H1 (cell line): ENCODE data around the gene TMEM174. TPM values are rescaled to one million over a fixed set of nuclear protein-coding genes. Genes with fewer than 3 reads are reported as not detected.

Experiments used
- CTCF ChIA-PET: fragments of 300-600 bp; sonication (Branson Sonifier 250); formaldehyde crosslinking; loops from one replicate; lab custom pipeline; 2021; ENCODE audit not compliant: partially characterized antibody; lab: Charles Lee
- POLR2A ChIA-PET: fragments of 300-600 bp; sonication (Branson Sonifier 250); formaldehyde crosslinking; loops from one replicate; lab custom pipeline; 2021; ENCODE audit warnings: inconsistent platforms; ENCODE audit not compliant: partially characterized antibody; lab: Charles Lee
- DNase-seq, 2 experiments: peaks; one replicate each; pipeline versions ENCODE4 v3.0.0 to v3.0.0-alpha.2; 2010 to 2022; ENCODE audit warnings: low spot score in 2 of 2, low read depth in 1 of 2, mixed read lengths in 1 of 2
- FAIRE-seq: peaks from 2 replicates; lab custom pipeline; 2011; peaks lifted over from hg19 to GRCh38; lab: Jason Lieb, UNC
- H2AFZ ChIP-seq: 2 replicates; pipeline ENCODE4 v1.8.1; 2012; ENCODE audit warnings: low read length, inconsistent platforms
- H2AK5ac ChIP-seq: 2 replicates; pipeline ENCODE4 v1.6.1; 2013; ENCODE audit warnings: low read depth, low read length
- H2BK120ac ChIP-seq: replicated peaks from 2 replicates; pipeline ENCODE3; 2013; ENCODE audit warnings: low read depth, low read length, inconsistent platforms
- H2BK12ac ChIP-seq: 2 replicates; pipeline ENCODE4 v1.6.1; 2013; ENCODE audit warnings: low read depth, low read length
- H2BK15ac ChIP-seq: 2 replicates; pipeline ENCODE4 v1.6.1; 2013; ENCODE audit warnings: low read length
- H2BK20ac ChIP-seq: 2 replicates; pipeline ENCODE4 v1.6.1; 2013; ENCODE audit warnings: low read length
- H2BK5ac ChIP-seq: 2 replicates; pipeline ENCODE4 v1.6.1; 2013; ENCODE audit warnings: low read depth, low read length
- H3K14ac ChIP-seq: 2 replicates; pipeline ENCODE4 v1.6.1; 2013; ENCODE audit warnings: inconsistent platforms; ENCODE audit not compliant: insufficient read length
- H3K18ac ChIP-seq: 2 replicates; pipeline ENCODE4 v1.6.1; 2013; ENCODE audit warnings: low read length; ENCODE audit errors: extremely low read depth
- H3K23ac ChIP-seq: 2 replicates; pipeline ENCODE4 v1.6.1; 2013; ENCODE audit warnings: inconsistent platforms; ENCODE audit not compliant: insufficient read length
- H3K23me2 ChIP-seq: 2 replicates; pipeline ENCODE4 v1.6.1; 2013; ENCODE audit warnings: low read depth, low read length
- H3K27ac ChIP-seq: 2 replicates; pipeline ENCODE4 v1.6.1; 2011; ENCODE audit warnings: low read depth, low read length, inconsistent platforms
- H3K27me3 ChIP-seq, 4 experiments: replicated peaks in 1 of 4; 1 replicate in 1 of 4; 2 replicates in 3 of 4; pipeline versions ENCODE4 v1.6.1 to v1.8.1; 2011 to 2013; ENCODE audit warnings: low read length in 3 of 4, mild to moderate bottlenecking in 3 of 4, inconsistent platforms in 2 of 4, mixed read lengths in 2 of 4, moderate library complexity in 1 of 4; ENCODE audit not compliant: control insufficient read depth in 3 of 4, insufficient read depth in 3 of 4; ENCODE audit errors: extremely low read depth in 1 of 4
- H3K36me3 ChIP-seq, 4 experiments: 2 replicates each; pipeline versions ENCODE4 v1.6.1 to v1.8.1; 2011 to 2013; ENCODE audit warnings: mild to moderate bottlenecking in 4 of 4, low read length in 3 of 4, moderate library complexity in 2 of 4, control low read depth in 1 of 4, inconsistent platforms in 1 of 4; ENCODE audit not compliant: insufficient read depth in 4 of 4, control insufficient read depth in 2 of 4
- H3K4ac ChIP-seq: replicated peaks from 2 replicates; pipeline ENCODE3; 2013; ENCODE audit warnings: low read length, low read depth, mixed read lengths, inconsistent platforms; ENCODE audit not compliant: insufficient read length
- H3K4me1 ChIP-seq, 4 experiments: replicated peaks in 1 of 4; 1 replicate in 1 of 4; 2 replicates in 3 of 4; pipeline versions ENCODE4 v1.6.1 to v1.8.1; 2011 to 2013; ENCODE audit warnings: low read length in 3 of 4, inconsistent platforms in 2 of 4, mixed read lengths in 1 of 4; ENCODE audit not compliant: insufficient read depth in 4 of 4, control insufficient read depth in 3 of 4
- H3K4me2 ChIP-seq, 2 experiments: 2 replicates each; pipeline versions ENCODE4 v1.6.1 to v1.8.1; 2011 to 2013; ENCODE audit warnings: low read depth in 2 of 2, low read length in 2 of 2, control low read depth in 1 of 2, inconsistent platforms in 1 of 2, mild to moderate bottlenecking in 1 of 2; ENCODE audit not compliant: insufficient read depth in 1 of 2
- H3K4me3 ChIP-seq, 4 experiments: fragments of 200-600, 300-600 bp in 1 of 4; sonication (generic), shearing (Covaris generic), sonication (Bioruptor Twin) in 1 of 4; 2 replicates each; pipeline versions ENCODE4 v1.5.1 to v1.8.1; 2011 to 2016; ENCODE audit warnings: low read length in 4 of 4, low read depth in 3 of 4, control low read depth in 2 of 4, inconsistent platforms in 2 of 4, mild to moderate bottlenecking in 2 of 4, mixed read lengths in 1 of 4, moderate library complexity in 1 of 4; ENCODE audit not compliant: insufficient read depth in 2 of 4; ENCODE audit errors: extremely low read depth in 1 of 4
- H3K56ac ChIP-seq: replicated peaks from 2 replicates; pipeline ENCODE3; 2013; ENCODE audit warnings: low read depth, mild to moderate bottlenecking, mixed read lengths, low read length, inconsistent platforms; ENCODE audit not compliant: insufficient read length
- H3K79me1 ChIP-seq: 2 replicates; pipeline ENCODE4 v1.6.1; 2013; ENCODE audit warnings: low read depth, low read length, control low read depth
- H3K79me2 ChIP-seq, 2 experiments: 2 replicates each; pipeline versions ENCODE4 v1.6.1 to v1.8.1; 2012 to 2013; ENCODE audit warnings: low read length in 2 of 2, mild to moderate bottlenecking in 2 of 2, inconsistent platforms in 1 of 2; ENCODE audit not compliant: insufficient read depth in 2 of 2, control insufficient read depth in 1 of 2
- H3K9ac ChIP-seq, 4 experiments: replicated peaks in 1 of 4; 1 replicate in 1 of 4; 2 replicates in 3 of 4; pipeline versions ENCODE4 v1.6.1 to v1.8.1; 2011 to 2013; ENCODE audit warnings: low read depth in 3 of 4, low read length in 3 of 4, control low read depth in 2 of 4, mild to moderate bottlenecking in 2 of 4, moderate library complexity in 2 of 4, inconsistent platforms in 1 of 4; ENCODE audit errors: extremely low read depth in 1 of 4
- H3K9me3 ChIP-seq, 2 experiments: 2 replicates each; pipeline versions ENCODE4 v1.6.1 to v1.8.1; 2012 to 2013; ENCODE audit warnings: mild to moderate bottlenecking in 2 of 2, moderate library complexity in 2 of 2, control low read depth in 1 of 2, inconsistent platforms in 1 of 2, low read depth in 1 of 2, low read length in 1 of 2, mixed read lengths in 1 of 2; ENCODE audit not compliant: insufficient read depth in 2 of 2
- H4K20me1 ChIP-seq, 2 experiments: replicated peaks in 1 of 2; 2 replicates each; pipeline versions ENCODE3 to v1.8.1; 2011 to 2013; ENCODE audit warnings: inconsistent platforms in 2 of 2, low read length in 2 of 2, mild to moderate bottlenecking in 1 of 2; ENCODE audit not compliant: insufficient read depth in 2 of 2, control insufficient read depth in 1 of 2
- H4K5ac ChIP-seq: 2 replicates; pipeline ENCODE4 v1.6.1; 2013; ENCODE audit warnings: low read length, low read depth, mixed read lengths, inconsistent platforms; ENCODE audit not compliant: insufficient read length
- H4K8ac ChIP-seq: 2 replicates; pipeline ENCODE4 v1.8.0; 2013; ENCODE audit warnings: mild to moderate bottlenecking, moderate library complexity, low read length, inconsistent platforms; ENCODE audit not compliant: insufficient read depth; ENCODE audit errors: extremely low read depth
- H4K91ac ChIP-seq: replicated peaks from 2 replicates; pipeline ENCODE3; 2013; ENCODE audit warnings: low read length, mixed read lengths, inconsistent platforms; ENCODE audit not compliant: insufficient read length
- BRCA1 ChIP-seq: IDR thresholded peaks from 2 replicates; pipeline ENCODE4 v1.6.1; 2012; ENCODE audit warnings: low read depth, low read length, improper control_type of control experiment
- CBX5 ChIP-seq: fragments of 300-800, 300-1000 bp; sonication (generic); IDR thresholded peaks from 2 replicates; pipeline ENCODE4 v1.7.1; 2016; ENCODE audit warnings: antibody characterized with exemption, low read length, low read depth
- CBX8 ChIP-seq: fragments of 300-800, 300-1000 bp; sonication (generic); IDR thresholded peaks from 2 replicates; pipeline ENCODE4 v1.7.1; 2016; ENCODE audit warnings: low read depth, low read length, borderline replicate concordance
- CHD1 ChIP-seq: IDR thresholded peaks from 2 replicates; pipeline ENCODE4 v1.6.1; 2012; ENCODE audit warnings: low read depth, low read length, improper control_type of control experiment
- CHD2 ChIP-seq: IDR thresholded peaks from 2 replicates; pipeline ENCODE4 v1.6.1; 2012; ENCODE audit warnings: low read length, improper control_type of control experiment
- CREB1 ChIP-seq: IDR thresholded peaks from 2 replicates; pipeline ENCODE4 v1.6.1; 2012; ENCODE audit warnings: inconsistent platforms
- JUN ChIP-seq: IDR thresholded peaks from 2 replicates; pipeline ENCODE4 v1.6.1; 2011; ENCODE audit warnings: low read depth, mild to moderate bottlenecking, improper control_type of control experiment, low read length
- MAFK ChIP-seq: IDR thresholded peaks from 2 replicates; pipeline ENCODE4 v1.6.1; 2012; ENCODE audit warnings: low read depth, mild to moderate bottlenecking, improper control_type of control experiment, low read length
- PHF8 ChIP-seq: fragments of 200-600 bp; sonication (generic); conservative IDR thresholded peaks from 2 replicates; pipeline ENCODE4 v1.7.1; 2012; ENCODE audit warnings: low read depth, mild to moderate bottlenecking, inconsistent platforms, low read length, moderate library complexity
- RNF2 ChIP-seq: fragments of 200-900, 300-1000 bp; sonication (generic); IDR thresholded peaks from 2 replicates; pipeline ENCODE4 v1.7.1; 2016; ENCODE audit warnings: borderline replicate concordance, low read depth, mild to moderate bottlenecking, antibody characterized with exemption, low read length; ENCODE audit not compliant: poor library complexity, severe bottlenecking; ENCODE audit errors: missing control alignments
- SUZ12 ChIP-seq: fragments of 200-600 bp; sonication (generic); IDR thresholded peaks from 2 replicates; pipeline ENCODE4 v1.6.1; 2012; ENCODE audit warnings: mild to moderate bottlenecking, inconsistent platforms, low read length, moderate library complexity, mixed read lengths
- WGBS, 2 experiments: shearing (Covaris generic) in 1 of 2; methylation state at CpG; one replicate each; pipeline versions ENCODE4 v1.1.6 to v1.1.7; 2013 to 2015; ENCODE audit warnings: low lambda C conversion rate in 2 of 2, mixed read lengths in 2 of 2, inconsistent platforms in 1 of 2, low coverage in 1 of 2, missing lambda C conversion rate in 1 of 2; ENCODE audit not compliant: insufficient replicate concordance in 2 of 2, insufficient coverage in 1 of 2, insufficient read length in 1 of 2; ENCODE audit errors: extremely low coverage in 1 of 2, missing lambda C conversion rate in 1 of 2; 5-methylcytosine and 5-hydroxymethylcytosine counted together
- polyA plus RNA-seq, 7 experiments: library from polyadenylated mRNA; depleted of rRNA in 3 of 7; stranded (reverse) in 5 of 7; unstranded in 2 of 7; fragments of >200 nt in 5 of 7; fragments of 200-250 nt in 2 of 7; gene quantifications; 1 replicate in 5 of 7; 2 replicates in 1 of 7; 4 replicates in 1 of 7; pipeline versions ENCODE4 v1.2.1 to v1.2.3, GENCODE V29; 2011 to 2013; ENCODE audit warnings: missing spikeins in 2 of 7, mixed read lengths in 2 of 7
- total RNA-seq: library from RNA; stranded (reverse); fragmentation: NEBNext Ultra II Directional; extraction: Animal tissue kit (Norgen Biotek cat#: 25700); gene quantifications from 2 replicates; pipeline ENCODE4 v1.2.1, GENCODE V29; 2021

The TMEM174 gene
- total and polyA plus RNA-seq, 2 of the 8 experiments (the other 6 are each of a cell fraction or from before 2014, with no cell fraction given) = not detected

DNA sequence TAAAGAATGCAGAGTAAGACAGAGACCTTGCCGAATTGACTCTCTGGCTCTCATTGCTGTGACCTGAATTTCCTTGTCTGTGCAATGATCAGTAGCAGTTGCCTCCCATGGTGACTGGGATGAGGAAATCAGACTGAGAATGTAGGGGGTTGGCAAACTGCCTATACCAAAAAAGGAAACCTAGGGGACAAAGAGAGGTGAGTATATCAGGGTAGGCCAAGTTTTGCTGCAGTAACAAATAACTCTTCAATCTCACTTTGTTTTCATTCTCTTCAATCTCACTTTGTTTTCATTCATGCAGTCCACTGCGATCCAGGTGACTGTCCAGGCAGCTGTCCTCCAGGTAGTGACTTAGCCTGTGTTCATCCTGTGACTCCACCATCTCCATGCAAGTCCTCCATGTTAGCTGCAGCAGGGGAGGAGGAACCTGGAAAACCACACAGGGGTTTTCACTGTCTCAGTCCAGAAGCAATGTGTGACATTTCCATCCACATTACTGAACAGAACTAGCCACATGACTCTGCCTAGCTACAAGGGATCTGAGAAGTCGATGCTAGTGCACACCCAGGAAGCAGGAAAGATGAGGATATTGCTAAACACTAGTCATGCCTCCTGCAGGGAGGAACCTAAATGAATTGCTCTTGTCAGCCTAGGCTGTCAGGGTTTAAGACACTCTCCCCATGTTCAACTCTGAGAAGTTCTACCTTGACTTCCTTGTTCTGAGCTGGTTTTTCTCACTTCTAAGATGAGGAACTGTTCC lies 26.0 kb downstream of the TMEM174 start:
- no peak overlapping the region for H2BK15ac ChIP-seq
- 88% methylated on average over 3 of the region's 3 CpGs; no CpG with 5 or more reads in 1 of the 2 experiments for WGBS, 2 experiments
- H3K79me2 ChIP-seq = no peaks in the 10 kb centered on the region
- no peak overlapping the region for H4K8ac ChIP-seq
- H3K27me3 ChIP-seq = peaks cover 0 to 8% (median 5%) of the 10 kb centered on the region in 4 experiments; a peak in 3 of 7 replicates
- H3K4me3 ChIP-seq = no peak overlapping the region
- H3K14ac ChIP-seq = no peak overlapping the region
- no peak overlapping the region for H3K27ac ChIP-seq
- H4K5ac ChIP-seq = no peak overlapping the region
- H2BK12ac ChIP-seq = no peak overlapping the region
- H3K56ac ChIP-seq = no peak overlapping the region
- ChIA-PET CTCF (interaction anchor here (1.5 to 2.0 kb wide), 2 partner anchors 29 to 116 kb away, joined by 3 to 4 read pairs; no protein-coding TSS in a partner anchor), POLR2A (no interaction called here)
- no peak overlapping the region for H2BK120ac ChIP-seq
- no peaks in the 10 kb centered on the region for H4K20me1 ChIP-seq
- H3K18ac ChIP-seq = no peak overlapping the region
- H3K23me2 ChIP-seq = no peaks in the 10 kb centered on the region
- no peaks in the 10 kb centered on the region for H3K9me3 ChIP-seq
- H3K4me2 ChIP-seq = no peak overlapping the region
- H4K91ac ChIP-seq = no peak overlapping the region
- no peak for FAIRE-seq
- H2BK5ac ChIP-seq = no peak overlapping the region
- peaks cover 0 to 4% (median 2%) of the 10 kb centered on the region in 4 experiments; a peak in 3 of 7 replicates for H3K4me1 ChIP-seq
- DNase-seq = peak in 1 of 2 experiments; percentile 27
- no peak overlapping the region for H2AK5ac ChIP-seq
- no peak overlapping the region for H3K4ac ChIP-seq
- no peak overlapping the region for H3K23ac ChIP-seq
- TF ChIP-seq SUZ12 (no peak), MAFK (no peak), CBX5 (no peak), CREB1 (no peak), CBX8 (no peak), JUN (no peak), CHD2 (no peak), BRCA1 (no peak), PHF8 (no peak), CHD1 (no peak), RNF2 (no peak)
- no peak overlapping the region for H2BK20ac ChIP-seq
- H2AFZ ChIP-seq = no peak overlapping the region
- no peaks in the 10 kb centered on the region for H3K79me1 ChIP-seq
- no peaks in the 10 kb centered on the region for H3K36me3 ChIP-seq
- H3K9ac ChIP-seq = no peak overlapping the region
